GM21447 (cell line): Measurements from ENCODE around the gene CDCA8.
"Not testable (repeated sequence)": the region's sequence is repeated elsewhere in the genome, so short reads cannot be mapped to it uniquely, and the experiment has no call there.

ENCODE experiments used
- ATAC-seq: cut with Tn5 transposase; IDR thresholded peaks from one replicate; pipeline ENCODE4 v1.9.1; 2021; ENCODE audit not compliant: unreplicated experiment

The CDCA8 gene

GRCh38 chr1:37672136-37672870 lies 20.0 kb upstream of the CDCA8 start:
- ATAC-seq: no peak

DNA sequence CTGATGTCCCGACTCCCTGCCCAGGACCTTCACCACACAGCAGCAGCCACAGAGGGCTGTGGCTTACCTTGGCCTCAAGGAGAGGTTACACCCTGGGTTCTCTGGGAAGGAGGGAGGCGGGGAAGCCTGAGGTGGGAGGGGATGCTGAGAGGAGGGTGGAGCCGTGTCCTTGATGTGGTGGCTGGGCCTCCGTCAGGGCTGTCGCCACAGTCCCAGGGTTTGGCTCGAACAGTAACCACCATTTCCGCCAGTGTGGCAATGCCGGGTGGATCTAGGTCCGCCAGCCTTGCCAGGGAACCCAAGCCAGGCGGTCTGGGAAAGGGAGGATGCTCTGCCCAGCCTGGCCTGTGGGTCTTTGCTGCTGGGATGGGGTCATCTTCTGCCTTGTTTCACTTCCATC lies 18.4 kb upstream of the CDCA8 start:
- no peak for ATAC-seq

- no peak for ATAC-seq
Observed at GRCh38 chr1:37676281-37677142, 15.8 kb upstream of the CDCA8 start.

DNA sequence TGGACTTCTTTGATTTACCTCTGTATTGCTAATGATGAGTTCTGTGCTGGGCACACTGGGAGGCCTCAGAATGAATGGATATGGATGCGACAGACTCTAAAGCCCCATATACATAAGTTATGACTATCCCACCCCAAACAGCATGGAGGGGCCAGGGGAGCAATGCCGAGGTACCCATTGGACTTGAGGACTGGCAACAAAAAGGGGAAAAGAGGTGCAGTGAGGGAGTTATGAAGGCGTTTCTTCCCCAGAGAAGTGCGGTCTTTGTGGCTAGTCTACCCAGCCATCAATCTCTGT lies 15.2 kb upstream of the CDCA8 start:
- no peak for ATAC-seq

DNA sequence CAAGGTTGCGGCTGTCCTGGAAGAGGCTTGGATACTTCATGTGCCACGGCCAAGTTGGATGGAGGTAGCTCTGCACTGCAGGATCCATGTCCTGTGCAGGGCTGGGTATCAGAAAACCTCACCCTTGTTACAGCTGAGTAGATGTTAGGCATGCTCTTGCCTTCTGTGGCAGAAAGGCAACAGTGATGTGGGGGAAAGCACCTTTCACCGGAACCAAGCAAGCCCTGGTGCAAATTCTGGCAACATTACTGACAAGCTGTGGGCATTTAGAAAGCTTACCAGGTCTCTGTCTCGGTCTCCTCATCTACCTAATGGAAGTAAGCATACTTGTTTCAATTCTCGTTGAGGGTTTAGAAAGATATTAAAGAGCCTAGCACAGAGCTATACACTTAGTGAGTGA lies 14.5 kb upstream of the CDCA8 start:
- no peak for ATAC-seq

DNA sequence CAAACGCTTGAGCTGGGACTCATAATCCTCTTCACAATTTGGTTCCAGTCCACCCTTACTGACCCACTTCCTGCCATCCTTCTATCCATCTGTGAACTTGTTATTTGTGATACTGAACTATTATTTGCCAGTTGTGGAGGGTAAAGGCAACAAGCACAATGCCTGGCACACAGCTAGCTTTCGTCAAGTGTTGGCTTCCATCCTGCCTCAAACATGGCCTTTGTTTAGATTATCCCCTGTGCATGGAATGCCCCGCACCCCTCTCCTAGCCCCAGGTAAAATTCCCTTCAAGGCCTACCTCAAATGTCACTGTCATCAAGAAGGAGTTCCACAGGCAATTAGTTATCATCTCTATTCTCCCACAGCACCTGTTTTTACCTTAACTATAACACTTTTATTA lies 11.4 kb upstream of the CDCA8 start:
- no peak for ATAC-seq

GRCh38 chr1:37682334-37682987 lies 9.9 kb upstream of the CDCA8 start:
- ATAC-seq: no peak

DNA sequence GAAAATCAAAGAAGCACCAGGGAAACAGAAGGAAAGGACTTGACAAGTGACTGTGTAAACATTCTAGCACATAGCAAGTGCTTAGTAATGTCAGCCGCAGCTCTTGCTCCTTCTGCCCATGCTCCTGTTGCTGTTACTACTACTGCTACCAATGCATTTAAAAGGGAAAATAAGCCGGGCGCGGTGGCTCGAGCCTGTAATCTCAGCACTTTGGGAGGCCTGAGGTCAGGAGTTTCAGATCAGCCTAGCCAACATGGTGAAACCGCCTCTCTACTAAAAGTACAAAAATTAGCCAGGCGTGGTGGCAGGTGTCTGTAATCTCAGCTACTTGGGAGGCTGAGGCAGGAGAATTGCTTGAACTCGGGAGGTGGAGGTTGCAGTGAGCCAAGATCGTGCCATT lies 8.1 kb upstream of the CDCA8 start:
- not testable (repeated sequence) for ATAC-seq

GRCh38 chr1:37685722-37686121 lies 6.6 kb upstream of the CDCA8 start:
- ATAC-seq: no peak

GRCh38 chr1:37687764-37688163 lies 4.6 kb upstream of the CDCA8 start:
- ATAC-seq: not testable (repeated sequence)

- ATAC-seq: no peak
Observed at GRCh38 chr1:37688926-37689325, 3.4 kb upstream of the CDCA8 start.

- no peak for ATAC-seq
Observed at GRCh38 chr1:37691497-37692077, 729 bp upstream of the CDCA8 start.

GRCh38 chr1:37692834-37693175 lies 489 bp downstream of the CDCA8 start:
- ATAC-seq: no peak

DNA sequence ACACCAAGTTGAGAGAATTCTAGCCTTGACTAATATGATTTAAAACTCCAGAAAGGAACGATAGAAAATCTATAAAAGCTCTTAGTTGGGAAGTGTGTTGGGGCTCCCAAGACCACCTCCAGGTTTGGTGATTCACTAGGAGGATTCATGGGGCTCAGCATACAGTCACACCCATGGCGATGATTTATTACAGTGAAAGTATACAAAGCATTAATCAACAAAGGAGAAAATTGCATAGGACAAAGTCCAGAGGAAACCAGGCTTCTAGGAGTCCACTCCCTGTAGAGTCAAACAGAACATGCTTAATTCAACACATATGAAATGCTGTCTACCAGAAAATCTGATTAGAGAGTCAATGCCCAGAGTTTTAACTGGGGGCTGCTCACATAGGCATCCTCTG lies 4.8 kb downstream of the CDCA8 start:
- ATAC-seq: no peak

- no peak for ATAC-seq
Observed at GRCh38 chr1:37697737-37698136, 5.4 kb downstream of the CDCA8 start.

- no peak for ATAC-seq
Observed at GRCh38 chr1:37699147-37699546, 6.8 kb downstream of the CDCA8 start.

- ATAC-seq: no peak
Observed at GRCh38 chr1:37701051-37701450, 8.7 kb downstream of the CDCA8 start.

- no peak for ATAC-seq
Observed at GRCh38 chr1:37703061-37703460, 10.7 kb downstream of the CDCA8 start.

GRCh38 chr1:37704966-37705365 lies 12.7 kb downstream of the CDCA8 start:
- no peak for ATAC-seq

- no peak for ATAC-seq
Observed at GRCh38 chr1:37705399-37705798, 13.1 kb downstream of the CDCA8 start.

DNA sequence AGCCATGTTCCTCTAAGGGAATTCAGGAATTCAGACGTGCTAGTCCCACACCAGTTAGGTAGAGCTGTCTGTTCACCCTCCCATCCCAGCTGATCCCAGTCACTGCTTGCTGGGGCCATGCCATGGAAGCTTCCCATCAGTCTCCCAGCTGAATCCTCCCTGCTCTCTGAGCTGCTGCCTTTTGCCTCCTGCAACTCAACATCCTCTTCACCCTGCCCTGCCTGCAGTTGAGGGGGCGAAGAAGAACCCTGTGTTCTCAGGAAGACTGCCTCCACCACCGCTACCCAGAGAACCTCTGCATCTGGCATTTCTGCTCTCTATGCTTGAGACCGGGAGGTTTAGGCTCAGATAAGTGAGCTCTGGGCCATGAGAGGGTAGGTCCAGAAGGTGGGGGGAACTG lies 16.2 kb downstream of the CDCA8 start:
- ATAC-seq: no peak

GRCh38 chr1:37714226-37714625 lies 21.9 kb downstream of the CDCA8 start:
- no peak for ATAC-seq
